ENCODE measurements around the gene FAM163B.

DNA sequence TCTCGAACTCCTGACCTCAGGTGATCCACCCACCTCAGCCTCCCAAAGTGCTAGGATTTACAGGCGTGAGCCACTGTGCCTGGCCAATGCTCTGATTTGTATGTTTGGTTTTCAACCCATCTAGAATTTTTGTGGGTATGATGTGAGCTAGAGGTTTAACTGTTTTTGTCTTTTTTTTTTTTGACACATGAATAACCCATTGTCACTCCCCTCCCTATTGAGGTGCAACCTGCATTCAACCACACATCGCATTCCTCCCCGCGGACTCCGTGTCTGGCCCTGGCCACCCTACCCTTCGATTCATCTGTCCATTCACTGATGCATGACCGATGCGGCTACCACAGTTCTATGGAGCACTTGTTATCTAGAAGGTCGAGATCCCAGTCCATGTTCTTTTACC is 9.5 kb upstream of the FAM163B start:
- TF ChIP-seq TAF1 (conservative IDR thresholded peaks at IDR 0.05): no peak
- TF ChIP-seq, protein P1, sequence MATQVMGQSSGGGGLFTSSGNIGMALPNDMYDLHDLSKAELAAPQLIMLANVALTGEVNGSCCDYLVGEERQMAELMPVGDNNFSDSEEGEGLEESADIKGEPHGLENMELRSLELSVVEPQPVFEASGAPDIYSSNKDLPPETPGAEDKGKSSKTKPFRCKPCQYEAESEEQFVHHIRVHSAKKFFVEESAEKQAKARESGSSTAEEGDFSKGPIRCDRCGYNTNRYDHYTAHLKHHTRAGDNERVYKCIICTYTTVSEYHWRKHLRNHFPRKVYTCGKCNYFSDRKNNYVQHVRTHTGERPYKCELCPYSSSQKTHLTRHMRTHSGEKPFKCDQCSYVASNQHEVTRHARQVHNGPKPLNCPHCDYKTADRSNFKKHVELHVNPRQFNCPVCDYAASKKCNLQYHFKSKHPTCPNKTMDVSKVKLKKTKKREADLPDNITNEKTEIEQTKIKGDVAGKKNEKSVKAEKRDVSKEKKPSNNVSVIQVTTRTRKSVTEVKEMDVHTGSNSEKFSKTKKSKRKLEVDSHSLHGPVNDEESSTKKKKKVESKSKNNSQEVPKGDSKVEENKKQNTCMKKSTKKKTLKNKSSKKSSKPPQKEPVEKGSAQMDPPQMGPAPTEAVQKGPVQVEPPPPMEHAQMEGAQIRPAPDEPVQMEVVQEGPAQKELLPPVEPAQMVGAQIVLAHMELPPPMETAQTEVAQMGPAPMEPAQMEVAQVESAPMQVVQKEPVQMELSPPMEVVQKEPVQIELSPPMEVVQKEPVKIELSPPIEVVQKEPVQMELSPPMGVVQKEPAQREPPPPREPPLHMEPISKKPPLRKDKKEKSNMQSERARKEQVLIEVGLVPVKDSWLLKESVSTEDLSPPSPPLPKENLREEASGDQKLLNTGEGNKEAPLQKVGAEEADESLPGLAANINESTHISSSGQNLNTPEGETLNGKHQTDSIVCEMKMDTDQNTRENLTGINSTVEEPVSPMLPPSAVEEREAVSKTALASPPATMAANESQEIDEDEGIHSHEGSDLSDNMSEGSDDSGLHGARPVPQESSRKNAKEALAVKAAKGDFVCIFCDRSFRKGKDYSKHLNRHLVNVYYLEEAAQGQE (IDR thresholded peaks at IDR 0.05): no peak

Data from liver (tissue), 2 donors.